GM23338 (cell line): ENCODE data around the gene TEKT3.

Source experiments
- CREB1 ChIP-seq: fragments of 250-450 bp; sonication (Bioruptor Pico); IDR thresholded peaks from 2 replicates; pipeline ENCODE4 v1.5.0; 2020; ENCODE audit warnings: low read depth, mild to moderate bottlenecking, moderate library complexity
- CTCF ChIP-seq, 2 experiments: fragments of 200-600 bp in 1 of 2; sonication (generic) in 1 of 2; conservative IDR thresholded peaks; 2 replicates each; pipeline versions ENCODE4 v1.5.1 to v1.6.1; 2016 to 2017; ENCODE audit warnings: antibody characterized with exemption in 2 of 2, low read depth in 2 of 2, mild to moderate bottlenecking in 2 of 2, moderate library complexity in 1 of 2
- ETS1 ChIP-seq: IDR thresholded peaks from 2 replicates; pipeline ENCODE4 v1.6.1; 2016; ENCODE audit warnings: antibody characterized with exemption
- EZH2 ChIP-seq: fragments of 200-600 bp; sonication (generic); IDR thresholded peaks from one replicate; pipeline ENCODE4 v1.8.0; 2017; ENCODE audit warnings: antibody characterized with exemption, mild to moderate bottlenecking, low read depth; ENCODE audit not compliant: unreplicated experiment
- EZH2phosphoT487 ChIP-seq: fragments of 200-600 bp; sonication (generic); IDR thresholded peaks from one replicate; pipeline ENCODE4 v1.8.1; 2018; ENCODE audit warnings: antibody characterized with exemption; ENCODE audit not compliant: unreplicated experiment
- JUNB ChIP-seq: IDR thresholded peaks from one replicate; pipeline ENCODE4 v1.6.1; 2016; ENCODE audit warnings: antibody characterized with exemption; ENCODE audit not compliant: unreplicated experiment
- NANOG ChIP-seq: IDR thresholded peaks from 2 replicates; pipeline ENCODE4 v1.6.1; 2016; ENCODE audit warnings: antibody characterized with exemption, borderline replicate concordance
- POLR2AphosphoS5 ChIP-seq: IDR thresholded peaks from 2 replicates; pipeline ENCODE4 v1.6.1; 2016; ENCODE audit warnings: antibody characterized with exemption, low read depth
- REST ChIP-seq: IDR thresholded peaks from one replicate; pipeline ENCODE4 v1.6.1; 2018; ENCODE audit warnings: antibody characterized with exemption; ENCODE audit not compliant: unreplicated experiment
- STAT1 ChIP-seq: IDR thresholded peaks from one replicate; pipeline ENCODE4 v1.6.1; 2016; ENCODE audit warnings: antibody characterized with exemption; ENCODE audit not compliant: unreplicated experiment
- ZNF114 ChIP-seq: fragments of 250-450 bp; sonication (Bioruptor Pico); IDR thresholded peaks from 2 replicates; pipeline ENCODE4 v1.5.0; 2020; ENCODE audit warnings: mild to moderate bottlenecking, moderate library complexity
- ZNF331 ChIP-seq: fragments of 250-450 bp; sonication (Bioruptor Pico); IDR thresholded peaks from 2 replicates; pipeline ENCODE4 v1.5.0; 2020; ENCODE audit warnings: low read depth, mild to moderate bottlenecking, moderate library complexity

GRCh38 chr17:15303851-15304250, 37.5 kb downstream of the TEKT3 start:
- TF ChIP-seq CTCF (conservative IDR thresholded peaks at IDR 0.05; ENCODE audit: low read depth in 2 of 2) (no peak), ZNF331 (CRISPR knock-in tag) (no peak), POLR2AphosphoS5 (no peak), EZH2phosphoT487 (no peak), EZH2 (no peak), STAT1 (no peak), ZNF114 (CRISPR knock-in tag) (no peak), REST (no peak), CREB1 (CRISPR knock-in tag) (no peak), ETS1 (no peak), NANOG (no peak), JUNB (no peak)
